Bronchial epithelial cell (primary cell): ENCODE results near the gene MYOZ3. TPM values are rescaled to one million over a fixed set of nuclear protein-coding genes. Genes with fewer than 3 reads are reported as not detected.
A peak's percentile ranks its signal among the peaks of the same experiment; 100 is the strongest.

Experiments
- DNase-seq: peaks from one replicate; pipeline ENCODE4 v3.0.0-alpha.2; 2010; ENCODE audit warnings: low read depth
- FAIRE-seq: peaks from 2 replicates; lab custom pipeline; 2011; peaks lifted over from hg19 to GRCh38; lab: Jason Lieb, UNC
- H3K27me3 ChIP-seq: 2 replicates; pipeline ENCODE4 v1.5.1; 2011; ENCODE audit warnings: low read length; ENCODE audit not compliant: control insufficient read depth, insufficient read depth
- H3K36me3 ChIP-seq: 2 replicates; pipeline ENCODE4 v1.5.1; 2011; ENCODE audit warnings: low read length; ENCODE audit not compliant: control insufficient read depth, insufficient read depth
- H3K4me3 ChIP-seq: 2 replicates; pipeline ENCODE4 v1.5.1; 2011; ENCODE audit warnings: mild to moderate bottlenecking, low read depth, low read length, control low read depth
- total RNA-seq: library from RNA; depleted of rRNA; stranded (reverse); fragments of >200 nt; gene quantifications from 2 replicates; pipeline ENCODE4 v1.2.1, GENCODE V29; 2014
- TF ChIP-seq, protein P1 (sequence below): IDR thresholded peaks from 2 replicates; pipeline ENCODE4 v1.5.1; 2011; ENCODE audit warnings: mild to moderate bottlenecking, moderate library complexity, low read length, control low read depth, inconsistent platforms; ENCODE audit not compliant: insufficient read depth, severe bottlenecking

MYOZ3 gene
- total RNA-seq, 1 donor from 2014 or later = not detected

DNA sequence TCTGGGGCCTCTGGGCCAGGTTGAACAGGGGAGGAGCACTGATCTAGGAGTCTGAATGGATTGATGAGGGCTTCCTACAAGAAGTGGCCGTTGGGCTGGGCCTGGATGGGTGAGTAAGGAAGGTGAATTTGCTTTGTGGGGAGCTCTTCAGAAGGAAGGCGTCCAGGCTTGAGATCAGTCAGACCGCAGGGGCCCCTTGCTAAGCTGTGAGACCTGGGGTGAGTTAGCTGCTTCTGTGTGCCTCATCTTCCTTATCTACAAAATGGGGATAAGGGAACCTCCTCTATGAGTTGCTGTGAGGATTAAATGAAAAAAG lies 21.7 kb upstream of the MYOZ3 start:
- no peak for FAIRE-seq
- TF ChIP-seq, protein P1, sequence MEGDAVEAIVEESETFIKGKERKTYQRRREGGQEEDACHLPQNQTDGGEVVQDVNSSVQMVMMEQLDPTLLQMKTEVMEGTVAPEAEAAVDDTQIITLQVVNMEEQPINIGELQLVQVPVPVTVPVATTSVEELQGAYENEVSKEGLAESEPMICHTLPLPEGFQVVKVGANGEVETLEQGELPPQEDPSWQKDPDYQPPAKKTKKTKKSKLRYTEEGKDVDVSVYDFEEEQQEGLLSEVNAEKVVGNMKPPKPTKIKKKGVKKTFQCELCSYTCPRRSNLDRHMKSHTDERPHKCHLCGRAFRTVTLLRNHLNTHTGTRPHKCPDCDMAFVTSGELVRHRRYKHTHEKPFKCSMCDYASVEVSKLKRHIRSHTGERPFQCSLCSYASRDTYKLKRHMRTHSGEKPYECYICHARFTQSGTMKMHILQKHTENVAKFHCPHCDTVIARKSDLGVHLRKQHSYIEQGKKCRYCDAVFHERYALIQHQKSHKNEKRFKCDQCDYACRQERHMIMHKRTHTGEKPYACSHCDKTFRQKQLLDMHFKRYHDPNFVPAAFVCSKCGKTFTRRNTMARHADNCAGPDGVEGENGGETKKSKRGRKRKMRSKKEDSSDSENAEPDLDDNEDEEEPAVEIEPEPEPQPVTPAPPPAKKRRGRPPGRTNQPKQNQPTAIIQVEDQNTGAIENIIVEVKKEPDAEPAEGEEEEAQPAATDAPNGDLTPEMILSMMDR = no peak
- DNase-seq = no peak

DNA sequence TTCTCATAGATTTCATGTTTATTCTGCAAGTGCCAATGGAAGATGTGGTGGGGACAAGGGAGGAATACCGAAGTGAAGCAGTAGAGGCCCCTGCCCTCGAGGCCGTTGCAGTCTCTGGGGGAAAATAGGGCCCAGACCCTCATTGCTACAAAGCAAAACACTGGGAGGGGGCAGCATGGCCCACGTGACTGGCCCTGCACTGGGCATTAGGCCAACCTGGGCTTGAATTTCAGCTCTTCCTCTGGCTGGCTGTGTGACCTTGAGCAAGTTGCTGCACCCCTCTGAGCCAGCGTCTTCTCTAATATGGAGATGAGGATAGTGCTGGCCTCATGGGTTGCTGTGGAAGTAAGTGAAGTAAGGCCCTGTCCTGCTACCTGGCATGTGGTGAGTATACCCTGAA lies 21.3 kb upstream of the MYOZ3 start:
- FAIRE-seq (no peak), DNase-seq (no peak)
- Histone ChIP-seq H3K4me3 (no peak overlapping the region), H3K36me3 (no peaks in the 10 kb centered on the region), H3K27me3 (no peaks in the 10 kb centered on the region)
- TF ChIP-seq, protein P1 = no peak

More for the DNA sequence above, 21.7 kb upstream of the MYOZ3 start:
- Histone ChIP-seq H3K4me3 (no peak overlapping the region), H3K27me3 (no peaks in the 10 kb centered on the region), H3K36me3 (no peaks in the 10 kb centered on the region)

DNA sequence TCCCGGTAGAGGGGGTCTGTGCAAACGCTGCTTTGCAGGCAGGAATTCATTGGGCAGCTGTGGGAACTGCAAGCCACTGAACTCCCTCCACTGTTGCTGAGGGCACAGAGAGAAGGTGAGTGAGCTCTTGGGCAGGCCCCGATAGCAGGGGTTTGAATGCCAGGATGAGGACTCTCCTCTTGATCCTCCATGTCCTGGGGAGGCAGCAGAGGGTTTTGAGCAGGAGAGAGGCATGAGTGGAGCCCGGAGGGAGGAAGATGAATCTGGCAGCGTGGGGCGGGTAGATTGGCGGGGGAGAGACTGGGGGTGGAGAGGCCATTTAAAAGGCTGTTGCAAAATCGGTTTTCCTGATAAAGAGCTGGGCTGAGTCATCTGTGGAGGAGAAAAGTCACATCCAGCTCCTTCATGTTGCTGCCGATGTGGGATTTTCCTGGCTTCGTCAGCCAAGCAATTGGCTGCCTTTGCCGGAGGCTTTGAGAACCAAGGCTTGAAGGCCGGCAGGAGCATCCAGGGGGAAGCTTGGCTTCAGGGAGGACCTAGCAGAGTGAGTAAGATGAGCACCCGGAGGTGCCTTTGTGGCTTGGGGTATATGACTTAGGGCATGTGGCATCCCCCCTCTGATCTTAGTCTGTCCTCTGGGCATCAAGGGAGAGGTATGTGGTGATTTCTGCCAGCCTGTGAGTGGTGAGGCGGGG lies 20.6 kb upstream of the MYOZ3 start, which contains the start of gene SYNPO:
SYNPO (plus strand) TSS at position 350 of the 695 bp plus-strand sequence. CDS start 7,616 bp downstream, outside the sequence.
- Histone ChIP-seq H3K4me3 (peak within 1 kb of the TSS; percentile 33), H3K36me3 (no peaks in the 10 kb centered on the region), H3K27me3 (no peaks in the 10 kb centered on the region)
- TF ChIP-seq, protein P1 = no peak
- DNase-seq (peak; percentile 99), FAIRE-seq (no peak)

DNA sequence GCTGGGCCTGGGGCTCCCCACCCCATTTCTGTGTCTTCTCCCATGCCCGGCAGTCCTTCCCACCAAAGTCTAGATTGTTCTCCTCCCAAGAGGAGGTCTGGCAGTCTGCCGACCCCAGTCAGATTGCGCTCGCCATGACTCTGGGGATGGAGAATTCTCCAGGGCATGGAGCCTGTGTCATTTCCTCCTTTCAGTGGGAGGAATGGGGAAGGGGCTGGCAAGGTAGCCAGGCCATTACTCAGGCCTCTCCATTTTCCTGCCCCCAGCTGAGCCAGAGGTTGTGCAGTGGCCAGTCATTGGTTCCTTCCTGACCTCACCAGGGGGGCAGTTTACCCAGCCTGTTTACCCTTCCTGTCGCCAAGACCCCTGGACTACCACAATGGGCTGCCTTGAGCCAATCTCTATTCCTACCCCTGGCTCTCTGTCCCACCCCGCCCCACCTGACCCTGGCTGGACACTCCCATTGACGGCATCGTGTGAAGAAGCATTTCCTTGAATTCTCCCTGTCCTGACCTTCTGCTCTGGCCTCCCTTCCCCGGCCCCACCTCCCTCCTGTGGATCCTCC lies 20.0 kb upstream of the MYOZ3 start:
- TF ChIP-seq, protein P1 = no peak
- DNase-seq = peak; percentile 59
- no peak for FAIRE-seq
- H3K27me3 ChIP-seq = no peaks in the 10 kb centered on the region
- no peaks in the 10 kb centered on the region for H3K36me3 ChIP-seq
- peak overlapping the region; percentile 33 for H3K4me3 ChIP-seq

DNA sequence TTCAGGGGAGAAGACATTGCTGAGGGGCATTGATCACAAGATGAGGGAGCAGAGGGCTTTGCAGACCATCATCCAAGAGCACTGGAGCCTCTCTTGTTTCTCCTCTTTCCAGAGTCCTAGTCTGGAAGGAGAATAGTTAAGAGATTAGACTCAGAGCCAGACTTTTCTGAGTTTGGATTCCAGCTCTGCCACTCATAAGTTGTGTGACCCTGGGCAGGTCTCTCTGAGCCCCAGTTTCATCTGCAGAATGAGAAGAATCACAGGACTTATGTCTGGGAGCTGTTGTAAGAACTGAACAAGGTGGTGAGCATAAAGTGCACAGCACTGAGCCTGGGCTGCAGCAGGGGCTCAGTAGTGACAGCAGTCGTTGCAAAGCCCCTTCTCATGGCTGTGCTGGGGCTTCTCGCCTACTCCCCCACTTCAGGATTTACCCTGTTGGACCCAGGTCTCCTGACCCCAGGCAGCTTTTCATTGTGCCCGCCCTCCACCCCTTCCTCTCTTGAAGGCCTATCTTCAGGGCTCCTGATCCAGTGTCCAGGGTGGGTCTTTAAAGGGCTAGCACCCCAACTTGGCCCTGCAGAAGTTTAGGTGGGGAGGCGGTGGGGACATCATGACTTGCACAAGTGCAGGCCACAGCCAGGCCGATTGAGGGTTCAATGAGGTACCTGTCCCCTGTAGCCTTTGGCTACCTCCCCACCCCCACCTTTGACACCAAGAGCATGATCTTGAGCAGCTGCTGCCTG lies 19.1 kb upstream of the MYOZ3 start:
- H3K4me3 ChIP-seq = no peak overlapping the region
- no peaks in the 10 kb centered on the region for H3K27me3 ChIP-seq
- H3K36me3 ChIP-seq = no peaks in the 10 kb centered on the region
- TF ChIP-seq, protein P1 = no peak
- FAIRE-seq = no peak
- no peak for DNase-seq
